Measurements from ENCODE around the gene FGF23. TPM values are rescaled to one million over a fixed set of nuclear protein-coding genes. Genes with fewer than 3 reads are reported as not detected.

Gene FGF23
- total RNA-seq, 1 donor from 2014 or later: not detected

DNA sequence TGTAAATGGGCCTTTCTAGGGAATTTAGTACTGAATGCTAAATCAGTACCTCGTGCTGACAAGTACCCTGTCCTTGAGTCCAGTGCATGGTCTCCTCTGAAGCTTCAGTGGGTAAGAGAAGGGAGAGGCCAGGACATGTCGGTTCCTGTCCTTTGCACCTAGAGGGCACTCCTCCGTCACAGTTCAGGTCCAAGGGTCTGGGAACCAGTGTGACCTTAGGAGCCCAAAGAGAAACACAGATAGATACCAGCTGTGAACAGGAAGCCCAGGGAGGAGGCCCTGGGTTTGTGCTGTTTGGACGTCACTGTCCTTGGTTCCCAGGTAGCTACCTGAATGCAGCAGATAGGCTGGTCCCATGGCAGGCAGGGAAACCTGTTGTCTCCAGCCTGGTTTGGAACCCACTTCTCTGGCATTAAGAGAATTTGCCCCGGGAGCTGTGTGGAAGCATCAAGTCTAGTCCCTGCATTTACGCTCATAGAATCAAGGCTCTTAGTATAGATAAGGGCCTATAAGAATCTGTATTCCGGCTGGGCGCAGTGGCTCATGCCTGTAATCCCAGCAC is 3.9 kb upstream of the FGF23 start:
- DNase-seq (ENCODE audit: extremely low spot score, unreplicated experiment): no peak
- Mint-ChIP-seq H3K4me3 (no peak overlapping the region), H3K4me1 (ENCODE audit: unreplicated experiment) (peaks cover 4% of the 10 kb centered on the region), H3K9me3 (no peaks in the 10 kb centered on the region), H3K36me3 (no peaks in the 10 kb centered on the region), H3K27ac (no peak overlapping the region), H3K27me3 (peaks cover 24% of the 10 kb centered on the region)
- TF ChIP-seq, protein P1, sequence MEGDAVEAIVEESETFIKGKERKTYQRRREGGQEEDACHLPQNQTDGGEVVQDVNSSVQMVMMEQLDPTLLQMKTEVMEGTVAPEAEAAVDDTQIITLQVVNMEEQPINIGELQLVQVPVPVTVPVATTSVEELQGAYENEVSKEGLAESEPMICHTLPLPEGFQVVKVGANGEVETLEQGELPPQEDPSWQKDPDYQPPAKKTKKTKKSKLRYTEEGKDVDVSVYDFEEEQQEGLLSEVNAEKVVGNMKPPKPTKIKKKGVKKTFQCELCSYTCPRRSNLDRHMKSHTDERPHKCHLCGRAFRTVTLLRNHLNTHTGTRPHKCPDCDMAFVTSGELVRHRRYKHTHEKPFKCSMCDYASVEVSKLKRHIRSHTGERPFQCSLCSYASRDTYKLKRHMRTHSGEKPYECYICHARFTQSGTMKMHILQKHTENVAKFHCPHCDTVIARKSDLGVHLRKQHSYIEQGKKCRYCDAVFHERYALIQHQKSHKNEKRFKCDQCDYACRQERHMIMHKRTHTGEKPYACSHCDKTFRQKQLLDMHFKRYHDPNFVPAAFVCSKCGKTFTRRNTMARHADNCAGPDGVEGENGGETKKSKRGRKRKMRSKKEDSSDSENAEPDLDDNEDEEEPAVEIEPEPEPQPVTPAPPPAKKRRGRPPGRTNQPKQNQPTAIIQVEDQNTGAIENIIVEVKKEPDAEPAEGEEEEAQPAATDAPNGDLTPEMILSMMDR (conservative IDR thresholded peaks at IDR 0.05): peak; percentile 44

DNA sequence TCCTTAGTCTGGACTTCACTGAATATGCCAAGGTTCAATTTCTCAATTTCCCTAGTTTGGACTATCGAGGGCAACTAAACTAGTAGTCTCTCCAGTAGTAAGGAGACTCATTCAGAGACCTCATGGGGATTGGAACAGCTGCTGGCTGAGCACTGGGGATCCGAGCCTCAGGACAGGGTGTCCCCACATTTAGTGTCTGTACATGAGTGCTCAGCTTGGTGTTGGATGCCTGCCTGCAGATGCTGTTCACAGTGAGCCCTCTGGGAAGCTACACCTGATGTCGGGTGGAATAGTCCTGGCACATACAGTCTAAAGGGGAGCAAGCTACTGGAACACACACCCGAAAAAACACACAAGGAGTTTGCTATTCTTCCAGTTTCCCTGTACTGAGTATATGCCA is 820 bp upstream of the FGF23 start:
- no peak for DNase-seq (ENCODE audit: extremely low spot score, unreplicated experiment)
- Mint-ChIP-seq H3K4me1 (ENCODE audit: unreplicated experiment) (peaks cover 4% of the 10 kb centered on the region), H3K27ac (no peak overlapping the region), H3K27me3 (peaks cover 25% of the 10 kb centered on the region), H3K9me3 (no peaks in the 10 kb centered on the region), H3K4me3 (no peak overlapping the region), H3K36me3 (no peaks in the 10 kb centered on the region)
- TF ChIP-seq, protein P1 (conservative IDR thresholded peaks at IDR 0.05): no peak

DNA sequence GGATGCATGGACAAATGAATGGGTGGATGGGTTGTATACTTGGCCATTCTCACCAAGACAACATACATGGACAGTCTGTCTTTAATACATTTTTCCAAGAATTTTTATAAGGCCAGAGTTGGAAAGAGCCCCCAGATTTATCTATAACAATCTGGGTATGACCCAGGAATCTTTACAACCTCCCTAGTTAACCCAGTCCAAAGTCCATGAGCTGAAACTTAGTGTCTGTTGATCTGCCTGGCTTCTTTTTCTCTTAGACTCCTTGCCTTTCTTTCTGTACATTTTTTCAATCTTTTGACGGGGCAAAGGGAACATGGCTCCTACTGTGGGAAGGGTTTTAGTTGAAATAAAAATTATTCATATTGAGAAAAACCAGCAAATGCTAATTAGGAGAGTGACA is 740 bp downstream of the FGF23 start:
- TF ChIP-seq, protein P1 (conservative IDR thresholded peaks at IDR 0.05): no peak
- Mint-ChIP-seq H3K4me3 (no peak overlapping the region), H3K36me3 (no peaks in the 10 kb centered on the region), H3K4me1 (ENCODE audit: unreplicated experiment) (peaks cover 4% of the 10 kb centered on the region), H3K27me3 (peaks cover 35% of the 10 kb centered on the region), H3K27ac (no peak overlapping the region), H3K9me3 (no peaks in the 10 kb centered on the region)
- DNase-seq (ENCODE audit: extremely low spot score, unreplicated experiment): no peak

DNA sequence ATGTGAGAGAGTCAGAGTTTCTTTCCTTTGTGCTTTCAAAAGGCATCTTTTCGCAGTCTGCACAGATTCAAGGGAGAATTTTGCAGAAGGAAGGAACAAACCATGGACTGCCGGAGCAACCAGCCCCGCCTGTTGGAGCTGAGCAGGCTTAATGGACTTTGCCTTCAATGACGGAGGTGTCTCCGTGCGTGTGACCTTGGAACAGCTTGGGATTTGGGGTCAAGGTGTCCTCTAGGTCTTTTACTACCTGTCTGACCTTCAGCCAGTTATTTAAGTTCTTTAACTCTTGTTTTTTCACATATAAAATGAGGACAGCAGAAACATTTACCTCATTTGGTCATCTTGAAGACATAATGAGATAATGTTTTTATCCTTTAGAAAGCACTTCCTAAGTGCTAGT is 4.1 kb downstream of the FGF23 start:
- no peaks in the 10 kb centered on the region for H3K9me3 Mint-ChIP-seq
- no peak overlapping the region for H3K4me3 Mint-ChIP-seq
- no peak overlapping the region for H3K27ac Mint-ChIP-seq
- H3K27me3 Mint-ChIP-seq: peaks cover 37% of the 10 kb centered on the region
- H3K36me3 Mint-ChIP-seq: no peaks in the 10 kb centered on the region
- TF ChIP-seq, protein P1 (conservative IDR thresholded peaks at IDR 0.05): no peak
- DNase-seq (ENCODE audit: extremely low spot score, unreplicated experiment): no peak
- H3K4me1 Mint-ChIP-seq (ENCODE audit: unreplicated experiment): peaks cover 4% of the 10 kb centered on the region

DNA sequence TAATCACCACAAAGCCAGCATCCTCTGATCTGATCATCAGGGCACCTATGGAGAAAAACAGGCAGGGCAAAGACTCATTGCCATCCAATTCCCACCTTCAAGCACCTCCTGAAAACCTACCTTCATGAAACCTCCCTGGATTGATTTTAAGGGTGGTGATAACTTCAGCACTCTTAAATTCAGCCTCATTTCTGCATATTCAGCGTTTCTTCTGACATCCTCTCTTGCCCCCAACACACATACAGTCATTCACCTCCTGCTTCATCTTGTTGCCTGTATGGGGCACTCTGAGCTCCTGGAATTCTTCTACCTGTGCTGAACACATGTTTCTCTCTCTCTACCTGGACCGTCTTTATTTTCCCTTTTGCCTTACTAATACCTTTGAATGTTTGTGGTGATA is 6.9 kb downstream of the FGF23 start:
- no peak overlapping the region for H3K4me3 Mint-ChIP-seq
- H3K27me3 Mint-ChIP-seq: peaks cover 39% of the 10 kb centered on the region
- no peaks in the 10 kb centered on the region for H3K36me3 Mint-ChIP-seq
- H3K9me3 Mint-ChIP-seq: no peaks in the 10 kb centered on the region
- H3K27ac Mint-ChIP-seq: no peak overlapping the region
- DNase-seq (ENCODE audit: extremely low spot score, unreplicated experiment): no peak
- TF ChIP-seq, protein P1 (conservative IDR thresholded peaks at IDR 0.05): no peak
- H3K4me1 Mint-ChIP-seq (ENCODE audit: unreplicated experiment): no peaks in the 10 kb centered on the region

DNA sequence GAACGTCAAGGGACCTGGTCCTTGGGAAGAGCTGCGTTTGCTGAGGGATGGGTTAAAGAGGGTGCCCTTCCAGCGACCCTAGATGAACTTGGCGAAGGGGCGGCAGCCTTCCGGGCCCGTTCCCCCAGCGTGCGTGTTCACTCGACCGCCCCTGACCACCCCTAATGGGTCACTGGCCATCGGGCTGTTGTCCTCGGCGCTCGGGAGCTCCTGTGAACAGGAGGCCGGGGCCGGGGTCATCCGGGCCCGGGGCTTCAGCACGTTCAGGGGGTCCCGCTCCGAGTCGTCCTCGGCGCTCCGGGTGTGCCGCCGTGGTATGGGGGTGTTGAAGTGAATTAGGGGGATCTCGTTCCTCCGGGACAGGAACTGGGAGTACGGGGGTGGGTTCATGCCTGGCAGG is 9.2 kb downstream of the FGF23 start:
- DNase-seq (ENCODE audit: extremely low spot score, unreplicated experiment): no peak
- Mint-ChIP-seq H3K36me3 (no peaks in the 10 kb centered on the region), H3K27me3 (peaks cover 54% of the 10 kb centered on the region), H3K4me3 (no peak overlapping the region), H3K27ac (no peak overlapping the region), H3K9me3 (no peaks in the 10 kb centered on the region), H3K4me1 (ENCODE audit: unreplicated experiment) (no peaks in the 10 kb centered on the region)
- TF ChIP-seq, protein P1 (conservative IDR thresholded peaks at IDR 0.05): no peak

All from type B pancreatic cell (in vitro differentiated cells).